A549 (cell line): ENCODE results near the gene PHPT1. TPM values are rescaled to one million over a fixed set of nuclear protein-coding genes. Genes with fewer than 3 reads are reported as not detected.

Source experiments
- ATAC-seq, 2 experiments: fragments of 200-7000 bp in 1 of 2; fragments of >200 bp in 1 of 2; cut with Nextera tagmentation in 1 of 2; cut with Tn5 transposase in 1 of 2; 3 replicates each; pipeline versions ENCODE4 v1.8.0 to v1.9.1; 2018 to 2020; ENCODE audit warnings: mild to moderate bottlenecking in 1 of 2, moderate library complexity in 1 of 2
- CTCF ChIA-PET: fragments of 300-600 bp; sonication (Branson Sonifier 250); formaldehyde crosslinking; extraction: SDS; loops from one replicate; lab custom pipeline; 2021; ENCODE audit warnings: antibody characterized with exemption, inconsistent platforms; lab: Yijun Ruan, JAX
- POLR2A ChIA-PET: fragments of 350-600 bp; formaldehyde crosslinking; extraction: SDS; loops from one replicate; lab custom pipeline; 2021; ENCODE audit warnings: antibody characterized with exemption, inconsistent platforms; lab: Yijun Ruan, JAX
- DNase-seq, 2 experiments: peaks; one replicate each; pipeline versions ENCODE4 v3.0.0 to v3.0.0-alpha.2; 2011 to 2016; ENCODE audit warnings: low read depth in 1 of 2, low spot score in 1 of 2
- FAIRE-seq: peaks from 2 replicates; lab custom pipeline; 2011; peaks lifted over from hg19 to GRCh38; lab: Jason Lieb, UNC
- H3K27ac ChIP-seq, 2 experiments: fragments of >200 bp; sonication (Bioruptor Twin); formaldehyde crosslinking; 3 replicates each; pipeline ENCODE4 v1.5.1; 2016 to 2017
- H3K4me1 ChIP-seq: fragments of >200 bp; sonication (Bioruptor Twin); formaldehyde crosslinking; 3 replicates; pipeline ENCODE4 v1.6.1; 2016
- H3K4me2 ChIP-seq: fragments of >200 bp; sonication (Bioruptor Twin); formaldehyde crosslinking; 3 replicates; pipeline ENCODE4 v1.6.1; 2016
- H3K4me3 ChIP-seq: fragments of >200 bp; sonication (Bioruptor Twin); formaldehyde crosslinking; 3 replicates; pipeline ENCODE4 v1.5.1; 2016
- H3K9me3 ChIP-seq: fragments of >200 bp; sonication (Bioruptor Twin); formaldehyde crosslinking; 3 replicates; pipeline ENCODE4 v1.6.1; 2016
- BHLHE40 ChIP-seq: IDR thresholded peaks from 2 replicates; pipeline ENCODE4 v1.6.1; 2012; ENCODE audit warnings: low read depth, low read length, inconsistent platforms
- CBX2 ChIP-seq: fragments of 200-600 bp; sonication (generic); IDR thresholded peaks from 2 replicates; pipeline ENCODE4 v1.6.1; 2016; ENCODE audit warnings: low read depth, mild to moderate bottlenecking, borderline replicate concordance
- CBX8 ChIP-seq: fragments of 200-600 bp; sonication (generic); IDR thresholded peaks from 2 replicates; pipeline ENCODE4 v1.6.1; 2016
- HDAC2 ChIP-seq: fragments of 200-600 bp; sonication (generic); IDR thresholded peaks from 2 replicates; pipeline ENCODE4 v1.6.1; 2016
- HOXB5 ChIP-seq: fragments of 250-450 bp; sonication (Bioruptor Pico); IDR thresholded peaks from 2 replicates; pipeline ENCODE4 v1.5.0; 2020; ENCODE audit warnings: mild to moderate bottlenecking, moderate library complexity
- JUN ChIP-seq, 2 experiments: fragments of >200 bp; sonication (Bioruptor Twin); formaldehyde crosslinking; IDR thresholded peaks; 2 replicates in 1 of 2; 3 replicates in 1 of 2; pipeline ENCODE4 v1.6.1; 2016 to 2017
- KDM5A ChIP-seq: fragments of 200-600 bp; sonication (generic); IDR thresholded peaks from 2 replicates; pipeline ENCODE4 v1.6.1; 2016; ENCODE audit warnings: antibody characterized with exemption, mild to moderate bottlenecking
- MAZ ChIP-seq: fragments of 150-350 bp; IDR thresholded peaks from 2 replicates; pipeline ENCODE4 v1.6.1; 2014; ENCODE audit warnings: antibody characterized with exemption, low read depth, low read length, borderline replicate concordance
- NFE2L2 ChIP-seq: fragments of 150-350 bp; conservative IDR thresholded peaks from 2 replicates; pipeline ENCODE4 v1.6.1; 2014; ENCODE audit warnings: low read length
- NR3C1 ChIP-seq: fragments of >200 bp; sonication (Bioruptor Twin); formaldehyde crosslinking; IDR thresholded peaks from 3 replicates; pipeline ENCODE4 v1.6.1; 2017
- POLR2AphosphoS2 ChIP-seq: conservative IDR thresholded peaks from 2 replicates; pipeline ENCODE4 v1.6.1; 2012; ENCODE audit warnings: low read length, improper control_type of control experiment, inconsistent platforms
- RAD21 ChIP-seq, 2 experiments: fragments of >200 bp in 1 of 2; sonication (Bioruptor Twin) in 1 of 2; formaldehyde crosslinking in 1 of 2; IDR thresholded peaks in 1 of 2; conservative IDR thresholded peaks in 1 of 2; 2 replicates in 1 of 2; 3 replicates in 1 of 2; pipeline ENCODE4 v1.6.1; 2012 to 2018; ENCODE audit warnings: inconsistent platforms in 1 of 2
- RNF2 ChIP-seq: fragments of 200-600 bp; sonication (generic); IDR thresholded peaks from 2 replicates; pipeline ENCODE4 v1.6.1; 2016; ENCODE audit warnings: low read depth, mild to moderate bottlenecking, antibody characterized with exemption, moderate library complexity, borderline replicate concordance
- TP53 ChIP-seq: fragments of 250-450 bp; sonication (Bioruptor Pico); IDR thresholded peaks from 2 replicates; pipeline ENCODE4 v1.5.0; 2021; ENCODE audit warnings: mild to moderate bottlenecking, moderate library complexity
- ZFP36 ChIP-seq: fragments of 450-650 bp; IDR thresholded peaks from 2 replicates; pipeline ENCODE4 v1.6.1; 2014; ENCODE audit warnings: borderline replicate concordance; ENCODE audit not compliant: partially characterized antibody
- WGBS: methylation state at CpG from one replicate; pipeline ENCODE4 v1.1.6; 2017; ENCODE audit errors: missing lambda C conversion rate; 5-methylcytosine and 5-hydroxymethylcytosine counted together
- polyA plus RNA-seq, 4 experiments: library from polyadenylated mRNA; depleted of rRNA in 3 of 4; stranded (reverse); fragments of >200 nt; fragmentation: RNase III in 1 of 4; extraction: RNeasy Plus Mini Kit Qiagen cat#74134 plus additional on column Dnase treatment in 1 of 4; gene quantifications; 2 replicates in 3 of 4; 3 replicates in 1 of 4; pipeline ENCODE4 v1.2.3, GENCODE V29; 2011 to 2017
- TF ChIP-seq, protein P1 (sequence below): IDR thresholded peaks from 2 replicates; pipeline ENCODE4 v1.6.1; 2012; ENCODE audit warnings: low read depth, borderline replicate concordance
- TF ChIP-seq, protein P2 (sequence below): fragments of 250-450 bp; sonication (Bioruptor Pico); IDR thresholded peaks from 2 replicates; pipeline ENCODE4 v1.5.0; 2020; ENCODE audit warnings: low read depth, mild to moderate bottlenecking, moderate library complexity
- TF ChIP-seq, protein P3 (sequence below): IDR thresholded peaks from 2 replicates; pipeline ENCODE4 v1.6.1; 2012
- TF ChIP-seq, protein P4 (sequence below): fragments of >200 bp; sonication (Bioruptor Twin); formaldehyde crosslinking; IDR thresholded peaks from 2 replicates; pipeline ENCODE4 v1.6.1; 2016
- TF ChIP-seq, protein P5 (sequence below): fragments of 450-650 bp; IDR thresholded peaks from 2 replicates; pipeline ENCODE4 v1.6.1; 2014; ENCODE audit warnings: antibody characterized with exemption
- TF ChIP-seq, protein P6 (sequence below): fragments of 200-600 bp; sonication (generic); IDR thresholded peaks from 2 replicates; pipeline ENCODE4 v1.6.1; 2016; ENCODE audit warnings: antibody characterized with exemption, mild to moderate bottlenecking, moderate library complexity
- TF ChIP-seq, protein P7 (sequence below): IDR thresholded peaks from 2 replicates; pipeline ENCODE4 v1.6.1; 2012

Gene PHPT1
- polyA plus RNA-seq, 2 of the 4 experiments (the other 2 are of a cell fraction), result 123 to 234 TPM

DNA sequence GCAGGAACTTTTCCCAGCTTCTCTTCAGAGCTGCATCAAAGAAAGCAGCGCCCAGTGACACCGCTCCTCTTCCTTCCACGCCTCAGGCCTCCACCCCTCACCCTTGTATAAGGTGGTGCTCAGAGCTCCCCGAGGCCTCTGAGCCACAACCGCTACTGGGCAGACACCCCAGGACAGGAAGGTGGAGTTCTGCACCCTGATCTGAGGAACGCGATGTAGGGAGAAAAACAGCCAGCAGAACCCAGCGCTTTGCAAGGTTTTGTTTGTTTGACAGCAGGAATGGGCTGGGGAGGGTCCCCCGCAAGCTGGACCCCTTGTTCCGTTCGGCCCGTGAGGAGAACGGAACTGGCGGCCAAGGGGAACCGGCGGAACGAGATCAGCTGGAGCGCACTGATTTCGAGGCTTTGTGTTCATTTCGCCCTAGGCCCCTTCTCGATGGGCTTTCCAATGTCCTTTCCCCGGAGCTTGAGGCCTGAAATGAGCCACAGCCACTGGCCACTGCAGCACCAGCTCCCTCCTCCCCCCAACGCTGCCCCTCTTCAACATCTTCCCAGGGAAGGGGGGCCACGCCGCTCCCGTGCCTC, 12.8 kb downstream of the PHPT1 start (continued):
- TF ChIP-seq, protein P1, sequence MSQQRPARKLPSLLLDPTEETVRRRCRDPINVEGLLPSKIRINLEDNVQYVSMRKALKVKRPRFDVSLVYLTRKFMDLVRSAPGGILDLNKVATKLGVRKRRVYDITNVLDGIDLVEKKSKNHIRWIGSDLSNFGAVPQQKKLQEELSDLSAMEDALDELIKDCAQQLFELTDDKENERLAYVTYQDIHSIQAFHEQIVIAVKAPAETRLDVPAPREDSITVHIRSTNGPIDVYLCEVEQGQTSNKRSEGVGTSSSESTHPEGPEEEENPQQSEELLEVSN, result no peak
- no peak for TF ChIP-seq RAD21 (conservative IDR thresholded peaks at IDR 0.05 in 1 of 2, IDR thresholded peaks at IDR 0.05 in 1 of 2)
- no peak for TF ChIP-seq MAZ
- TF ChIP-seq ZFP36, result no peak
- no peak for TF ChIP-seq NR3C1

DNA sequence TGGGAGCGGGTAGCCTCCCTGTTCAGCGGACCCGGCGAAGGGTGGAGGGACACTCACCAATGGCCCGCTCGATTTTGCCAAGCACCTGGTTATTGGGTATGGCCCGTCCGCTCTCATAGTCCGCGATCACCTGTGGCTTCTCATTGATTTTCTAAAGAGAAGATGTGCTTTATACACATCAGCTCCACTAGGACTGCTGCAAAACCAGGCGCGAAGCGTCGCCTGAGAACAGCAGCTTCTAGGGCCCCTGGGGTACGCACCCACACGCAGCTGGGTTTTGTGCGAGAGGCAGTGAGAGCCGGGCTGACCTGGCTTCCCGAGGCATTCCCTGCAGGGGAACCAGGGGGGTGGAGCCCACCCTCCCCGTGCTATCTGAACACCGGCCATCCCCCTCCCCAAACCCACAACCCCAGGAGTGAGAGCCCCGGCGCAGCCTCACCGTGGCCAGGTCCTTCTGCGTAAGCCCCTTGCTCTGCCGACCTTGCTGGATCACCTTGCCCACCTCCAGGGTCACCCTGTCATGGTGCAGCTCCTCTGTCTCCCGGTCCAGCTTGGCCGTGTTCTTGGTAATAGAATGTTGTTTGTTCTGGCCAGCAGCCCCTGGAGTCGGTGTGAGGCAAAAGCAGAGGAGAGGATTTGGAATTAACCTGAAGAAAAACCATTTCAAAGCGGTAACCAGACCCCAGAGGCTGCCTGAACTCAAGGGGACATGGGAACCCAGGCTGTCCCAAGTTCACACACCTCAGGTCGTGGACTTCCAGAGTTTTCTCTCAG, 13.8 kb downstream of the PHPT1 start:
- CTCF ChIA-PET, result interaction anchor here (0.6 to 7.4 kb wide), 9 partner anchors 9 to 85 kb away, joined by 3 to 45 read pairs (median 6); partner anchors contain the start of genes C8G and FBXW5
- no peak for FAIRE-seq
- no peak for ATAC-seq

DNA sequence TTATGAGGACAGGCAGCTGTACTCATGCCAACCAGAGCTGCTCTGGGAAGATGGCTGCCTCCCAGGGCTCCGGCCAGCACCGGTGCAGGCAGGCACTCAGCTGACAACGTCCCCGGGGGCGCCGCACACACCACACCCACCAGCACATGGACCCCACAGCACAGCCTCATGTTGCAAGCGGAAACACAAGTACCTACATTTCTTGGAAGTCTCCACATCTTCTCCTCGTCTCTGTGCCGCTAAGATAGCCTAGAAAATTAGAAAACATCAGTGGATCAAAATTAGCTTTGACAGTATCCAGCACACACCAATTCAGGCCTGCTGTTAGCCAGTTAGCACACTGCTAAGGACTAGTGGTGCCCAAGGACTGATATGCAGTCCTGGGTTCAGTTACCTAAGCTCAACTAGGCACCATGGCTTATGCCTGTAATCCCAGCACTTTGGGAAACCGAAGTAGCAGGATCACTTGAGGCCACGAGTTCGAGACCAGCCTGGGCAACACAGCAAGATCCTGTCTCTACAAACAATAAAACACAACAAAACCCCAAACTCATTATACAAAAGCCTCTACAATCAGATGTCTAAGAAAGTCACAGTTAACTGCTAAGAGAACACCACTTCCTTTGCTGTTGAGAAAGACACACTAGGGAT, 14.5 kb downstream of the PHPT1 start:
- H3K4me2 ChIP-seq, result peak overlapping the region; percentile 97; the same call in 1 of the 3 replicates
- no peak overlapping the region for H3K4me3 ChIP-seq
- ChIA-PET POLR2A (interaction anchor here (0.7 to 2.8 kb wide), 2 partner anchors 21 to 38 kb away, joined by 7 to 12 read pairs; no protein-coding TSS in a partner anchor), CTCF (interaction anchor here (0.9 to 7.4 kb wide), 5 partner anchors 9 to 166 kb away, joined by 3 to 45 read pairs (median 6); no protein-coding TSS in a partner anchor)
- WGBS, result 93% methylated on average over 12 of the region's 12 CpGs
- 0 out of 6 replicates have a peak overlapping the region, but pooled peaks of 1 of the 2 experiments have one; percentile 2 for H3K27ac ChIP-seq
- ATAC-seq, result no peak
- TF ChIP-seq, protein P2, sequence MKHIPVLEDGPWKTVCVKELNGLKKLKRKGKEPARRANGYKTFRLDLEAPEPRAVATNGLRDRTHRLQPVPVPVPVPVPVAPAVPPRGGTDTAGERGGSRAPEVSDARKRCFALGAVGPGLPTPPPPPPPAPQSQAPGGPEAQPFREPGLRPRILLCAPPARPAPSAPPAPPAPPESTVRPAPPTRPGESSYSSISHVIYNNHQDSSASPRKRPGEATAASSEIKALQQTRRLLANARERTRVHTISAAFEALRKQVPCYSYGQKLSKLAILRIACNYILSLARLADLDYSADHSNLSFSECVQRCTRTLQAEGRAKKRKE, result no peak
- no peak for TF ChIP-seq HOXB5 (CRISPR knock-in tag)
- TF ChIP-seq, protein P3, sequence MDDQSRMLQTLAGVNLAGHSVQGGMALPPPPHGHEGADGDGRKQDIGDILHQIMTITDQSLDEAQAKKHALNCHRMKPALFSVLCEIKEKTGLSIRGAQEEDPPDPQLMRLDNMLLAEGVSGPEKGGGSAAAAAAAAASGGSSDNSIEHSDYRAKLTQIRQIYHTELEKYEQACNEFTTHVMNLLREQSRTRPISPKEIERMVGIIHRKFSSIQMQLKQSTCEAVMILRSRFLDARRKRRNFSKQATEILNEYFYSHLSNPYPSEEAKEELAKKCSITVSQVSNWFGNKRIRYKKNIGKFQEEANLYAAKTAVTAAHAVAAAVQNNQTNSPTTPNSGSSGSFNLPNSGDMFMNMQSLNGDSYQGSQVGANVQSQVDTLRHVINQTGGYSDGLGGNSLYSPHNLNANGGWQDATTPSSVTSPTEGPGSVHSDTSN, result no peak
- TF ChIP-seq BHLHE40, result no peak
- TF ChIP-seq NR3C1, result no peak
- TF ChIP-seq, protein P4, sequence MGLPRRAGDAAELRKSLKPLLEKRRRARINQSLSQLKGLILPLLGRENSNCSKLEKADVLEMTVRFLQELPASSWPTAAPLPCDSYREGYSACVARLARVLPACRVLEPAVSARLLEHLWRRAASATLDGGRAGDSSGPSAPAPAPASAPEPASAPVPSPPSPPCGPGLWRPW, result no peak
- no peak for TF ChIP-seq CBX2
- TF ChIP-seq, protein P5, sequence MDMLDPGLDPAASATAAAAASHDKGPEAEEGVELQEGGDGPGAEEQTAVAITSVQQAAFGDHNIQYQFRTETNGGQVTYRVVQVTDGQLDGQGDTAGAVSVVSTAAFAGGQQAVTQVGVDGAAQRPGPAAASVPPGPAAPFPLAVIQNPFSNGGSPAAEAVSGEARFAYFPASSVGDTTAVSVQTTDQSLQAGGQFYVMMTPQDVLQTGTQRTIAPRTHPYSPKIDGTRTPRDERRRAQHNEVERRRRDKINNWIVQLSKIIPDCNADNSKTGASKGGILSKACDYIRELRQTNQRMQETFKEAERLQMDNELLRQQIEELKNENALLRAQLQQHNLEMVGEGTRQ, result no peak
- no peak for TF ChIP-seq HDAC2
- TF ChIP-seq NFE2L2, result no peak
- no peak for TF ChIP-seq RNF2
- no peak for TF ChIP-seq KDM5A
- TF ChIP-seq, protein P6, sequence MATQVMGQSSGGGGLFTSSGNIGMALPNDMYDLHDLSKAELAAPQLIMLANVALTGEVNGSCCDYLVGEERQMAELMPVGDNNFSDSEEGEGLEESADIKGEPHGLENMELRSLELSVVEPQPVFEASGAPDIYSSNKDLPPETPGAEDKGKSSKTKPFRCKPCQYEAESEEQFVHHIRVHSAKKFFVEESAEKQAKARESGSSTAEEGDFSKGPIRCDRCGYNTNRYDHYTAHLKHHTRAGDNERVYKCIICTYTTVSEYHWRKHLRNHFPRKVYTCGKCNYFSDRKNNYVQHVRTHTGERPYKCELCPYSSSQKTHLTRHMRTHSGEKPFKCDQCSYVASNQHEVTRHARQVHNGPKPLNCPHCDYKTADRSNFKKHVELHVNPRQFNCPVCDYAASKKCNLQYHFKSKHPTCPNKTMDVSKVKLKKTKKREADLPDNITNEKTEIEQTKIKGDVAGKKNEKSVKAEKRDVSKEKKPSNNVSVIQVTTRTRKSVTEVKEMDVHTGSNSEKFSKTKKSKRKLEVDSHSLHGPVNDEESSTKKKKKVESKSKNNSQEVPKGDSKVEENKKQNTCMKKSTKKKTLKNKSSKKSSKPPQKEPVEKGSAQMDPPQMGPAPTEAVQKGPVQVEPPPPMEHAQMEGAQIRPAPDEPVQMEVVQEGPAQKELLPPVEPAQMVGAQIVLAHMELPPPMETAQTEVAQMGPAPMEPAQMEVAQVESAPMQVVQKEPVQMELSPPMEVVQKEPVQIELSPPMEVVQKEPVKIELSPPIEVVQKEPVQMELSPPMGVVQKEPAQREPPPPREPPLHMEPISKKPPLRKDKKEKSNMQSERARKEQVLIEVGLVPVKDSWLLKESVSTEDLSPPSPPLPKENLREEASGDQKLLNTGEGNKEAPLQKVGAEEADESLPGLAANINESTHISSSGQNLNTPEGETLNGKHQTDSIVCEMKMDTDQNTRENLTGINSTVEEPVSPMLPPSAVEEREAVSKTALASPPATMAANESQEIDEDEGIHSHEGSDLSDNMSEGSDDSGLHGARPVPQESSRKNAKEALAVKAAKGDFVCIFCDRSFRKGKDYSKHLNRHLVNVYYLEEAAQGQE, result no peak
- TF ChIP-seq POLR2AphosphoS2, result no peak
- FAIRE-seq, result no peak
- no peak for DNase-seq
- H3K9me3 ChIP-seq, result peaks cover 14% of the 10 kb centered on the region
- H3K4me1 ChIP-seq, result peaks cover 47% of the 10 kb centered on the region

More for the DNA sequence above, 13.8 kb downstream of the PHPT1 start:
- Histone ChIP-seq H3K27ac (no peak overlapping the region), H3K4me3 (no peak overlapping the region)
- DNase-seq, result no peak
- 92% methylated on average over 29 of the region's 31 CpGs for WGBS
- POLR2A ChIA-PET, result interaction anchor here (2.8 kb wide), 1 partner anchor 22 kb away, joined by 12 read pairs; no protein-coding TSS in a partner anchor
- TF ChIP-seq HDAC2, result no peak
- TF ChIP-seq, protein P7, sequence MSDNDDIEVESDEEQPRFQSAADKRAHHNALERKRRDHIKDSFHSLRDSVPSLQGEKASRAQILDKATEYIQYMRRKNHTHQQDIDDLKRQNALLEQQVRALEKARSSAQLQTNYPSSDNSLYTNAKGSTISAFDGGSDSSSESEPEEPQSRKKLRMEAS, result no peak
- TF ChIP-seq JUN (IDR thresholded peaks at IDR 0.05), result 0 out of 5 replicates have a peak, but pooled peaks of 1 of the 2 experiments have one; percentile 7
- no peak for TF ChIP-seq TP53 (CRISPR knock-in tag)
- TF ChIP-seq CBX8, result no peak
- TF ChIP-seq, all 56 proteins: peak for 1
- H3K9me3 ChIP-seq, result peaks cover 14% of the 10 kb centered on the region
- no peak overlapping the region for H3K4me2 ChIP-seq
- H3K4me1 ChIP-seq, result peaks cover 54% of the 10 kb centered on the region
